ENCODE data around the gene POMGNT1.

The POMGNT1 gene

GRCh38 chr1:46203738-46204405, 5.6 kb upstream of the POMGNT1 start (continued):
- TF ChIP-seq ZNF114 (tag by site-specific recombination; IDR thresholded peaks at IDR 0.05), result no peak
- TF ChIP-seq MYNN (tag by site-specific recombination; IDR thresholded peaks at IDR 0.05; ENCODE audit: borderline replicate concordance), result no peak
- TF ChIP-seq ZNF202 (tag by site-specific recombination; IDR thresholded peaks at IDR 0.05; ENCODE audit: borderline replicate concordance), result no peak
- TF ChIP-seq SP3 (tag by site-specific recombination; IDR thresholded peaks at IDR 0.05), result no peak
- peak; percentile 6; the same call in 1 of the 2 replicates for TF ChIP-seq ZBTB10 (tag by site-specific recombination; IDR thresholded peaks at IDR 0.05)
- TF ChIP-seq KLF1 (tag by site-specific recombination; IDR thresholded peaks at IDR 0.05), result no peak
- no peak for TF ChIP-seq ZXDB (tag by site-specific recombination; IDR thresholded peaks at IDR 0.05)
- TF ChIP-seq ZNF350 (tag by site-specific recombination; IDR thresholded peaks at IDR 0.05), result no peak

DNA sequence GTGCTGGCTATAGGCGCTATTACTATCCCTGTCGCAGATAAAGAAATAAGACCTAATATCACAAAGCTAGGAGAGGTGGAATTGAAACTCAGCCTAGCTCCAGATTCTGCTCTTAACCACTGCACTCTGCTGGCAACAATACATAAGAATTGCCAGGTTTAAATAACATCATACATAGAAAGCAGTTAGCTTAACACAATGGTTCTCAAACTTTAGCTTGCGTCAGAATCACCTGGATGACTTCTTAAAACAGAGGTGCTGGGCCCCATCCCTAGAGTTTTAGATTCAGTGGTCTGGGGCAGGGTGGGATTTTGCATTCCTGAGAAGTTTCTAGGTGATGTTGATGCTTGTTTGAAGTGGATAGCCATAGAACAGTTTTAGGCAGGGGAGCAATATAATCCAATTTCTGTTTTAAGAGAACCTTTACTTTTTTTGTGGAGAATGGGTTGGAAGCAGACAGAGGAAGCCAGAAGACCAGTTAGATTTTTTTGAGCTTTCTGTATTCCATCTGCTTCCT, 1.1 kb upstream of the POMGNT1 start:
- H3K4me3 ChIP-seq (ENCODE audit: low read depth, low read length), result no peak overlapping the region
- no peaks in the 10 kb centered on the region for H3K4me1 ChIP-seq (ENCODE audit: control insufficient read depth, insufficient read depth, low read length)
- ChIA-PET CTCF (interaction anchor here (1.0 to 3.1 kb wide), 3 partner anchors 24 to 161 kb away, joined by 3 to 21 read pairs (median 3); no protein-coding TSS in a partner anchor), POLR2A (interaction anchor here (0.8 to 2.5 kb wide), 5 partner anchors 16 to 67 kb away, joined by 5 to 9 read pairs (median 6); partner anchors contain the start of genes PIK3R3 and RAD54L)
- H3K27ac ChIP-seq (ENCODE audit: extremely low read depth, low read depth, low read length), result no peak overlapping the region
- peaks cover 0 to 27% of the 10 kb centered on the region in 2 experiments; a peak in 1 of 3 replicates for H3K36me3 ChIP-seq (ENCODE audit: control insufficient read depth in 2 of 2, insufficient read depth in 1 of 2, low read length in 2 of 2)
- H3K9me3 ChIP-seq (ENCODE audit: control insufficient read depth, insufficient read depth, low read depth, low read length), result no peaks in the 10 kb centered on the region
- TF ChIP-seq ZNF664 (tag by site-specific recombination; IDR thresholded peaks at IDR 0.05) (peak; percentile 88), REPIN1 (tag by site-specific recombination; IDR thresholded peaks at IDR 0.05; ENCODE audit: low read depth) (no peak), ZNF843 (tag by site-specific recombination; IDR thresholded peaks at IDR 0.05) (no peak), ZNF76 (tag by site-specific recombination; IDR thresholded peaks at IDR 0.05; ENCODE audit: borderline replicate concordance, low read depth) (no peak), ZNF18 (tag by site-specific recombination; IDR thresholded peaks at IDR 0.05) (no peak), ZFP69B (tag by site-specific recombination; IDR thresholded peaks at IDR 0.05) (peak; percentile 49), ZNF274 (IDR thresholded peaks at IDR 0.05; ENCODE audit: low read length) (no peak), ZNF274 (tag by site-specific recombination; IDR thresholded peaks at IDR 0.05; ENCODE audit: borderline replicate concordance) (no peak), RBAK (tag by site-specific recombination; IDR thresholded peaks at IDR 0.05) (no peak), PATZ1 (tag by site-specific recombination; IDR thresholded peaks at IDR 0.05) (no peak), ZNF202 (tag by site-specific recombination; IDR thresholded peaks at IDR 0.05; ENCODE audit: borderline replicate concordance) (no peak), ZNF169 (tag by site-specific recombination; IDR thresholded peaks at IDR 0.05) (no peak), ZNF221 (tag by site-specific recombination; IDR thresholded peaks at IDR 0.05; ENCODE audit: borderline replicate concordance) (no peak), ZBTB17 (tag by site-specific recombination; IDR thresholded peaks at IDR 0.05) (no peak), ZNF292 (tag by site-specific recombination; IDR thresholded peaks at IDR 0.05; ENCODE audit: borderline replicate concordance, low read depth) (no peak)
- TF ChIP-seq, protein P1, sequence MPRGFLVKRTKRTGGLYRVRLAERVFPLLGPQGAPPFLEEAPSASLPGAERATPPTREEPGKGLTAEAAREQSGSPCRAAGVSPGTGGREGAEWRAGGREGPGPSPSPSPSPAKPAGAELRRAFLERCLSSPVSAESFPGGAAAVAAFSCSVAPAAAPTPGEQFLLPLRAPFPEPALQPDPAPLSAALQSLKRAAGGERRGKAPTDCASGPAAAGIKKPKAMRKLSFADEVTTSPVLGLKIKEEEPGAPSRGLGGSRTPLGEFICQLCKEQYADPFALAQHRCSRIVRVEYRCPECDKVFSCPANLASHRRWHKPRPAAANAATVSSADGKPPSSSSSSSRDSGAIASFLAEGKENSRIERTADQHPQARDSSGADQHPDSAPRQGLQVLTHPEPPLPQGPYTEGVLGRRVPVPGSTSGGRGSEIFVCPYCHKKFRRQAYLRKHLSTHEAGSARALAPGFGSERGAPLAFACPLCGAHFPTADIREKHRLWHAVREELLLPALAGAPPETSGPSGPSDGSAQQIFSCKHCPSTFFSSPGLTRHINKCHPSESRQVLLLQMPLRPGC (tag by site-specific recombination; IDR thresholded peaks at IDR 0.05), result no peak
- TF ChIP-seq, protein P2, sequence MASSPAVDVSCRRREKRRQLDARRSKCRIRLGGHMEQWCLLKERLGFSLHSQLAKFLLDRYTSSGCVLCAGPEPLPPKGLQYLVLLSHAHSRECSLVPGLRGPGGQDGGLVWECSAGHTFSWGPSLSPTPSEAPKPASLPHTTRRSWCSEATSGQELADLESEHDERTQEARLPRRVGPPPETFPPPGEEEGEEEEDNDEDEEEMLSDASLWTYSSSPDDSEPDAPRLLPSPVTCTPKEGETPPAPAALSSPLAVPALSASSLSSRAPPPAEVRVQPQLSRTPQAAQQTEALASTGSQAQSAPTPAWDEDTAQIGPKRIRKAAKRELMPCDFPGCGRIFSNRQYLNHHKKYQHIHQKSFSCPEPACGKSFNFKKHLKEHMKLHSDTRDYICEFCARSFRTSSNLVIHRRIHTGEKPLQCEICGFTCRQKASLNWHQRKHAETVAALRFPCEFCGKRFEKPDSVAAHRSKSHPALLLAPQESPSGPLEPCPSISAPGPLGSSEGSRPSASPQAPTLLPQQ (tag by site-specific recombination; IDR thresholded peaks at IDR 0.05), result peak; percentile 75; the same call in 1 of the 2 replicates
- TF ChIP-seq, protein P3, sequence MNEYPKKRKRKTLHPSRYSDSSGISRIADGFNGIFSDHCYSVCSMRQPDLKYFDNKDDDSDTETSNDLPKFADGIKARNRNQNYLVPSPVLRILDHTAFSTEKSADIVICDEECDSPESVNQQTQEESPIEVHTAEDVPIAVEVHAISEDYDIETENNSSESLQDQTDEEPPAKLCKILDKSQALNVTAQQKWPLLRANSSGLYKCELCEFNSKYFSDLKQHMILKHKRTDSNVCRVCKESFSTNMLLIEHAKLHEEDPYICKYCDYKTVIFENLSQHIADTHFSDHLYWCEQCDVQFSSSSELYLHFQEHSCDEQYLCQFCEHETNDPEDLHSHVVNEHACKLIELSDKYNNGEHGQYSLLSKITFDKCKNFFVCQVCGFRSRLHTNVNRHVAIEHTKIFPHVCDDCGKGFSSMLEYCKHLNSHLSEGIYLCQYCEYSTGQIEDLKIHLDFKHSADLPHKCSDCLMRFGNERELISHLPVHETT (tag by site-specific recombination; IDR thresholded peaks at IDR 0.05), result no peak
